Measurements from ENCODE around the gene PROK2. TPM values are rescaled to one million over a fixed set of nuclear protein-coding genes. Genes with fewer than 3 reads are reported as not detected.

PROK2 gene
- polyA plus RNA-seq, 4 donors = 0.53 TPM; not detected in 3

GRCh38 chr3:71751602-71752001 lies 33.3 kb downstream of the PROK2 start:
- no peak for DNase-seq (ENCODE audit: low read depth in 4 of 4, low spot score in 3 of 4)

GRCh38 chr3:71744738-71745137 lies 40.2 kb downstream of the PROK2 start:
- no peak for DNase-seq (ENCODE audit: low read depth in 4 of 4, low spot score in 3 of 4)

GRCh38 chr3:71742621-71743020 lies 42.3 kb downstream of the PROK2 start:
- DNase-seq (ENCODE audit: low read depth in 4 of 4, low spot score in 3 of 4) = no peak

GRCh38 chr3:71734881-71735280 lies 50.1 kb downstream of the PROK2 start:
- no peak for DNase-seq (ENCODE audit: low read depth in 4 of 4, low spot score in 3 of 4)

GRCh38 chr3:71733319-71733718 lies 51.6 kb downstream of the PROK2 start:
- DNase-seq (ENCODE audit: low read depth in 4 of 4, low spot score in 3 of 4) = no peak

DNA sequence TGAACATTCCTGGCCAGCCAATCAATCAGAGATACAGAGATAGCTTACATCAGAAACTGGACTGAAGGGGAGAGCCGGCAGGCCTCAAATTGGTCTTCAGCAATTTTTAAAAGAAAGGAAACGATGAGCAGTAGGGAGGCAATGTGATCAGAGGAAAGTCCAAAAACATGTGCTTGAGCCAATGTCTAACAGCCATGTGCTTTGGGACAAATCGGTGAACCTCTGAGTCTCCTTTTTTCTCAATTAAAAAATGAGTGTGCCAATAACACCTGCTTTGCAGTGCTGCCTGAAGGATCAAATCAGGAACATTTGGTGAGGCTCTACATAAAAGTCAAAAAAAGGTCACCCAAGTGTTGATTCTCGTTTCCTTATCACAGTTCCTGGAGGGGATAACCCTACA lies 52.3 kb downstream of the PROK2 start:
- DNase-seq (ENCODE audit: low read depth in 4 of 4, low spot score in 3 of 4) = no peak

- DNase-seq (ENCODE audit: low read depth in 4 of 4, low spot score in 3 of 4) = no peak
Measured at GRCh38 chr3:71728632-71729342, 56.2 kb downstream of the PROK2 start.

DNA sequence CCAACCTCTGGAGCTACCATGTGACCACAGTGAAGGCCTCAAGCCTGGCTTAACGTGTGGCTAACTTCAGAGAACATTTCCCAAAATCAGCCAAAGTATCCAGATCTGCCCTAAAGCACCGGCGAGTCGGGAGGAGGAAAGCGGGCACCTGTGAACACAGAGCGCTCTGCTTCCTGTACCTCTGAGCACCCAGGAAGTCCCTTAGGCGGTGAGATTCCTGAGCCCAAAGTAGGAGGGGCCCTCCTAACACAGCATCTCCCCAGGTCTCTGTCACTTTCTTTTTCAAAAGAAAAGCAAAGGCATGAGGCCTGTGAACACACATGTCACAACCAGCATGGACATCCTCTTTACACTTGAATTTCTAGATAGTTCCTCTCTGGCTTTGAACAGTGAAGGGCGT lies 58.8 kb downstream of the PROK2 start:
- DNase-seq (ENCODE audit: low read depth in 4 of 4, low spot score in 3 of 4) = no peak

GRCh38 chr3:71725271-71725991 lies 59.5 kb downstream of the PROK2 start, which contains the start of gene EIF4E3:
Gene EIF4E3, minus strand, starts transcription at chr3:71725402. Its CDS starts 35 bp downstream, at chr3:71725367.
- no peak for DNase-seq (ENCODE audit: low read depth in 4 of 4, low spot score in 3 of 4)

- no peak for DNase-seq (ENCODE audit: low read depth in 4 of 4, low spot score in 3 of 4)
Measured at GRCh38 chr3:71724584-71725270, 60.2 kb downstream of the PROK2 start.

GRCh38 chr3:71724171-71724453 lies 60.8 kb downstream of the PROK2 start:
- no peak for DNase-seq (ENCODE audit: low read depth in 4 of 4, low spot score in 3 of 4)

- no peak for DNase-seq (ENCODE audit: low read depth in 4 of 4, low spot score in 3 of 4)
Measured at GRCh38 chr3:71723452-71724170, 61.3 kb downstream of the PROK2 start.

DNA sequence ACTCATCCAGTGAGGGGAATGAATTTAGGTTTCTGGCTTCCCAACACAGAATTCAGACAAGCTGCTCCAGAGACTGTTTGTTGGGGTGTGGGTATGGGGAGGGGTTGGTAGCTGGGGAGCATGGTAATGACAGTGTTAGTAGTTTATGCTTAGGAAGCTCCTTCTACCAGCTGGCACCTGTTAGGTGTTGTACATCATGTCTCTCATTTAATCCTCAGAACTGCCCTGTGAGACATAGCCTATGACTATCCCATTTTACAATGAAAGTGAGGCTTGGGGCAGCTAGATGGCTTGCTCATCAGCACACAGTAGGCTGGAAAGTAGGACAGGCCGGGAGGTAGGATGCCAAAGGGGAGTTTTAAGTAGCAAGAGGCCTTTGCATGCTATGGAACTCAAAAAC lies 62.3 kb downstream of the PROK2 start:
- no peak for DNase-seq (ENCODE audit: low read depth in 4 of 4, low spot score in 3 of 4)

Other genes with a start within 250 kb of the PROK2 start
- 10 to 100 TPM; 16.0 to 45.3 (median 39.0) TPM for gene FOXP1, start 201.4 kb downstream of the PROK2 start, polyA plus RNA-seq (ENCODE audit: insufficient read length in 4 of 4)
- 10 to 100 TPM; 11.2 to 14.9 (median 12.5) TPM for gene EIF4E3, start 59.7 kb downstream of the PROK2 start, polyA plus RNA-seq (ENCODE audit: insufficient read length in 4 of 4)
- 1 to 10 TPM; 7.2 to 9.9 (median 8.9) TPM for gene GPR27, start 31.3 kb downstream of the PROK2 start, polyA plus RNA-seq (ENCODE audit: insufficient read length in 4 of 4)

Measured in left renal pelvis (tissue), 4 donors.